ENCODE results near the gene CHST6. TPM values are rescaled to one million over a fixed set of nuclear protein-coding genes. Genes with fewer than 3 reads are reported as not detected.

The CHST6 gene
- total and polyA plus RNA-seq, 4 donors, result 2.2 to 8.5 (median 4.4) TPM

- no peaks in the 10 kb centered on the region for H3K36me3 ChIP-seq (ENCODE audit: control insufficient read depth in 4 of 4, insufficient read depth in 4 of 4, low read length in 4 of 4)
- no peak overlapping the region for H3K4me3 ChIP-seq
- H3K9ac ChIP-seq (ENCODE audit: insufficient read depth in 1 of 2, low read length in 2 of 2), result no peak overlapping the region
- WGBS, 2 donors, result 90 to 92% methylated on average over 7 of the region's 7 CpGs
- no peaks in the 10 kb centered on the region for H3K4me1 ChIP-seq (ENCODE audit: control insufficient read depth in 5 of 5, insufficient read depth in 5 of 5, low read length in 5 of 5)
- ATAC-seq (ENCODE audit: insufficient read depth, low FRiP score) (no peak), DNase-seq (no peak)
- H3K27ac ChIP-seq (ENCODE audit: low read depth in 1 of 2, low read length in 1 of 2), result no peak overlapping the region
- no peaks in the 10 kb centered on the region for H3K27me3 ChIP-seq (ENCODE audit: control insufficient read depth in 3 of 3, insufficient read depth in 3 of 3, low read length in 2 of 3)
- no peaks in the 10 kb centered on the region for H3K9me3 ChIP-seq (ENCODE audit: control insufficient read depth in 4 of 4, insufficient read depth in 3 of 4, low read length in 3 of 4)
- TF ChIP-seq, protein P1, sequence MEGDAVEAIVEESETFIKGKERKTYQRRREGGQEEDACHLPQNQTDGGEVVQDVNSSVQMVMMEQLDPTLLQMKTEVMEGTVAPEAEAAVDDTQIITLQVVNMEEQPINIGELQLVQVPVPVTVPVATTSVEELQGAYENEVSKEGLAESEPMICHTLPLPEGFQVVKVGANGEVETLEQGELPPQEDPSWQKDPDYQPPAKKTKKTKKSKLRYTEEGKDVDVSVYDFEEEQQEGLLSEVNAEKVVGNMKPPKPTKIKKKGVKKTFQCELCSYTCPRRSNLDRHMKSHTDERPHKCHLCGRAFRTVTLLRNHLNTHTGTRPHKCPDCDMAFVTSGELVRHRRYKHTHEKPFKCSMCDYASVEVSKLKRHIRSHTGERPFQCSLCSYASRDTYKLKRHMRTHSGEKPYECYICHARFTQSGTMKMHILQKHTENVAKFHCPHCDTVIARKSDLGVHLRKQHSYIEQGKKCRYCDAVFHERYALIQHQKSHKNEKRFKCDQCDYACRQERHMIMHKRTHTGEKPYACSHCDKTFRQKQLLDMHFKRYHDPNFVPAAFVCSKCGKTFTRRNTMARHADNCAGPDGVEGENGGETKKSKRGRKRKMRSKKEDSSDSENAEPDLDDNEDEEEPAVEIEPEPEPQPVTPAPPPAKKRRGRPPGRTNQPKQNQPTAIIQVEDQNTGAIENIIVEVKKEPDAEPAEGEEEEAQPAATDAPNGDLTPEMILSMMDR (IDR thresholded peaks at IDR 0.05; ENCODE audit: control extremely low read depth, extremely low read depth), result no peak
Observed at GRCh38 chr16:75481475-75481874, 13.8 kb downstream of the CHST6 start.

- TF ChIP-seq, protein P1 (IDR thresholded peaks at IDR 0.05; ENCODE audit: control extremely low read depth, extremely low read depth), result no peak
- DNase-seq (no peak), ATAC-seq (ENCODE audit: insufficient read depth, low FRiP score) (no peak)
- Histone ChIP-seq H3K4me3 (no peak overlapping the region), H3K9ac (ENCODE audit: insufficient read depth in 1 of 2, low read length in 2 of 2) (no peak overlapping the region), H3K9me3 (ENCODE audit: control insufficient read depth in 4 of 4, insufficient read depth in 3 of 4, low read length in 3 of 4) (no peaks in the 10 kb centered on the region), H3K27ac (ENCODE audit: low read depth in 1 of 2, low read length in 1 of 2) (no peak overlapping the region), H3K27me3 (ENCODE audit: control insufficient read depth in 3 of 3, insufficient read depth in 3 of 3, low read length in 2 of 3) (no peaks in the 10 kb centered on the region), H3K36me3 (ENCODE audit: control insufficient read depth in 4 of 4, insufficient read depth in 4 of 4, low read length in 4 of 4) (no peaks in the 10 kb centered on the region), H3K4me1 (ENCODE audit: control insufficient read depth in 5 of 5, insufficient read depth in 5 of 5, low read length in 5 of 5) (no peaks in the 10 kb centered on the region)
- WGBS, 2 donors, result 96 to 98% methylated on average over 47 of the region's 47 CpGs
Observed at GRCh38 chr16:75479421-75479990, 15.7 kb downstream of the CHST6 start.

- H3K9me3 ChIP-seq (ENCODE audit: control insufficient read depth in 4 of 4, insufficient read depth in 3 of 4, low read length in 3 of 4), result no peaks in the 10 kb centered on the region
- no peak for ATAC-seq (ENCODE audit: insufficient read depth, low FRiP score)
- H3K36me3 ChIP-seq (ENCODE audit: control insufficient read depth in 4 of 4, insufficient read depth in 4 of 4, low read length in 4 of 4), result no peaks in the 10 kb centered on the region
- no peak overlapping the region for H3K27ac ChIP-seq (ENCODE audit: low read depth in 1 of 2, low read length in 1 of 2)
- DNase-seq, result no peak
- WGBS, 2 donors, result 95 to 96% methylated on average over 80 of the region's 80 CpGs
- H3K4me3 ChIP-seq, result no peak overlapping the region
- no peaks in the 10 kb centered on the region for H3K4me1 ChIP-seq (ENCODE audit: control insufficient read depth in 5 of 5, insufficient read depth in 5 of 5, low read length in 5 of 5)
- H3K9ac ChIP-seq (ENCODE audit: insufficient read depth in 1 of 2, low read length in 2 of 2), result no peak overlapping the region
- TF ChIP-seq, protein P1 (IDR thresholded peaks at IDR 0.05; ENCODE audit: control extremely low read depth, extremely low read depth), result no peak
- H3K27me3 ChIP-seq (ENCODE audit: control insufficient read depth in 3 of 3, insufficient read depth in 3 of 3, low read length in 2 of 3), result no peaks in the 10 kb centered on the region
Observed at GRCh38 chr16:75478480-75479345, 16.5 kb downstream of the CHST6 start.

All from lung (tissue), 12 donors.